CD14-positive monocyte (primary cell): Measurements from ENCODE around the gene ATXN1L. TPM values are rescaled to one million over a fixed set of nuclear protein-coding genes. Genes with fewer than 3 reads are reported as not detected.

Source experiments
- DNase-seq, 3 donors: peaks; one replicate each; pipeline ENCODE4 v3.0.0-alpha.2; 2011 to 2022
- H2AFZ ChIP-seq: 2 replicates; pipeline ENCODE4 v1.6.0; 2012; ENCODE audit warnings: mild to moderate bottlenecking, low read depth, low read length, inconsistent platforms; ENCODE audit not compliant: insufficient read depth, poor library complexity, severe bottlenecking
- H3K27ac ChIP-seq, 2 donors: 1 replicate in 1 of 2; 2 replicates in 1 of 2; pipeline ENCODE4 v1.5.1; 2012 to 2013; ENCODE audit warnings: low read length in 2 of 2, control low read depth in 1 of 2, inconsistent platforms in 1 of 2, low read depth in 1 of 2, mild to moderate bottlenecking in 1 of 2
- H3K27me3 ChIP-seq, 2 donors: one replicate each; pipeline versions ENCODE4 v1.6.0 to v1.6.1; 2011 to 2013; ENCODE audit warnings: low read length in 2 of 2; ENCODE audit not compliant: control insufficient read depth in 2 of 2, insufficient read depth in 2 of 2
- H3K36me3 ChIP-seq, 2 donors: replicated peaks in 1 of 2; 1 replicate in 1 of 2; 2 replicates in 1 of 2; pipeline versions ENCODE4 v1.5.1 to v1.6.1; 2012 to 2013; ENCODE audit warnings: low read length in 2 of 2, control low read depth in 1 of 2, inconsistent platforms in 1 of 2, mild to moderate bottlenecking in 1 of 2; ENCODE audit not compliant: insufficient read depth in 2 of 2, control insufficient read depth in 1 of 2
- H3K4me1 ChIP-seq, 2 donors: 1 replicate in 1 of 2; 2 replicates in 1 of 2; pipeline versions ENCODE4 v1.5.1 to v1.6.1; 2012 to 2013; ENCODE audit warnings: low read length in 2 of 2, control low read depth in 1 of 2, inconsistent platforms in 1 of 2, mild to moderate bottlenecking in 1 of 2, moderate library complexity in 1 of 2; ENCODE audit not compliant: insufficient read depth in 2 of 2, control insufficient read depth in 1 of 2
- H3K4me2 ChIP-seq: replicated peaks from 2 replicates; pipeline ENCODE3; 2012; ENCODE audit warnings: low read length, moderate library complexity, mild to moderate bottlenecking; ENCODE audit not compliant: poor library complexity, severe bottlenecking; ENCODE audit errors: extremely low read depth
- H3K4me3 ChIP-seq, 3 experiments: fragments of 200-600 bp in 1 of 3; sonication (generic) in 1 of 3; replicated peaks in 1 of 3; 1 replicate in 2 of 3; 2 replicates in 1 of 3; pipeline ENCODE4 v1.5.1; 2011 to 2013; ENCODE audit warnings: low read length in 3 of 3, mild to moderate bottlenecking in 3 of 3, control low read depth in 2 of 3, low read depth in 2 of 3, inconsistent platforms in 1 of 3, moderate library complexity in 1 of 3
- H3K79me2 ChIP-seq: 2 replicates; pipeline ENCODE4 v1.6.0; 2012; ENCODE audit warnings: mild to moderate bottlenecking, control low read depth, inconsistent platforms, low read length, moderate library complexity; ENCODE audit not compliant: insufficient read depth
- H3K9ac ChIP-seq: 2 replicates; pipeline ENCODE4 v1.6.0; 2017; ENCODE audit warnings: low read length, mild to moderate bottlenecking; ENCODE audit not compliant: insufficient read depth, poor library complexity, severe bottlenecking
- H3K9me3 ChIP-seq, 2 donors: replicated peaks in 1 of 2; 1 replicate in 1 of 2; 2 replicates in 1 of 2; pipeline versions ENCODE4 v1.5.1 to v1.6.1; 2012 to 2013; ENCODE audit warnings: low read length in 2 of 2, control low read depth in 1 of 2; ENCODE audit not compliant: control insufficient read depth in 1 of 2, insufficient read depth in 1 of 2
- H4K20me1 ChIP-seq: 2 replicates; pipeline ENCODE4 v1.6.0; 2012; ENCODE audit warnings: mild to moderate bottlenecking, low read length, control low read depth, moderate library complexity; ENCODE audit not compliant: insufficient read depth
- H3K27ac Mint-ChIP-seq, 7 donors: one replicate each; pipeline ENCODE4 v1.8.0; 2020; ENCODE audit warnings: mild to moderate bottlenecking in 7 of 7, mixed read lengths in 7 of 7, moderate library complexity in 6 of 7, inconsistent platforms in 2 of 7
- H3K27me3 Mint-ChIP-seq, 3 donors: one replicate each; pipeline ENCODE4 v1.8.0; 2021 to 2022; ENCODE audit warnings: low read depth in 3 of 3, mild to moderate bottlenecking in 3 of 3, mixed read lengths in 3 of 3, moderate library complexity in 3 of 3, inconsistent platforms in 1 of 3
- H3K36me3 Mint-ChIP-seq, 2 donors: one replicate each; pipeline ENCODE4 v1.8.0; 2020; ENCODE audit warnings: mixed read lengths in 2 of 2, inconsistent platforms in 1 of 2, mild to moderate bottlenecking in 1 of 2
- H3K4me1 Mint-ChIP-seq: one replicate; pipeline ENCODE4 v1.8.0; 2020; ENCODE audit warnings: mild to moderate bottlenecking, mixed read lengths
- H3K4me3 Mint-ChIP-seq, 2 donors: one replicate each; pipeline ENCODE4 v1.8.0; 2020; ENCODE audit warnings: mild to moderate bottlenecking in 2 of 2, mixed read lengths in 2 of 2, moderate library complexity in 1 of 2
- H3K9me3 Mint-ChIP-seq, 7 donors: one replicate each; pipeline ENCODE4 v1.8.0; 2020 to 2022; ENCODE audit warnings: mixed read lengths in 7 of 7, mild to moderate bottlenecking in 6 of 7, moderate library complexity in 6 of 7, inconsistent platforms in 2 of 7
- CTCF ChIP-seq: fragments of 200-600 bp; IDR thresholded peaks from one replicate; pipeline ENCODE4 v1.8.0; 2022; ENCODE audit warnings: antibody characterized with exemption, mild to moderate bottlenecking
- WGBS: methylation state at CpG from one replicate; pipeline ENCODE4 v1.1.5; 2013; ENCODE audit warnings: missing lambda C conversion rate; ENCODE audit not compliant: insufficient coverage; 5-methylcytosine and 5-hydroxymethylcytosine counted together
- intact Hi-C, 2 donors: fragments of 100-400 bp; cut with micrococcal nuclease; formaldehyde crosslinking; loops; one replicate each; pipeline versions ENCODE4 v1.15.0 to v1.15.1; 2023
- polyA plus RNA-seq, 3 donors: library from polyadenylated mRNA; depleted of rRNA in 1 of 3; unstranded in 2 of 3; stranded (reverse) in 1 of 3; fragments of 300-500 nt in 2 of 3; fragments of >200 nt in 1 of 3; fragmentation: Illumina TruSeq in 2 of 3; gene quantifications; 1 replicate in 2 of 3; 2 replicates in 1 of 3; pipeline ENCODE4 v1.2.3, GENCODE V29; 2012 to 2021

The ATXN1L gene
- polyA plus RNA-seq, 3 donors, result 6.7 to 27.9 (median 10.0) TPM

- intact Hi-C loops, result no loop called here
- Histone ChIP-seq H3K4me2 (no peak overlapping the region), H3K27me3 (no peaks in the 10 kb centered on the region), H3K9me3 (no peaks in the 10 kb centered on the region), H3K36me3 (peaks cover 73 to 99% of the 10 kb centered on the region in 2 donors), H3K79me2 (peaks cover 32% of the 10 kb centered on the region), H4K20me1 (peaks cover 64% of the 10 kb centered on the region), H3K4me1 (peaks cover 0 to under 1% of the 10 kb centered on the region in 2 donors), H2AFZ (no peak overlapping the region), H3K27ac (no peak overlapping the region), H3K9ac (no peak overlapping the region), H3K4me3 (no peak overlapping the region)
- Mint-ChIP-seq H3K4me1 (peaks cover 10% of the 10 kb centered on the region), H3K9me3 (no peaks in the 10 kb centered on the region), H3K27ac (peak overlapping the region in 2 of 7 donors; percentile 39 to 50), H3K27me3 (no peaks in the 10 kb centered on the region), H3K4me3 (no peak overlapping the region), H3K36me3 (peaks cover 71 to 78% of the 10 kb centered on the region in 2 donors)
- no peak for DNase-seq
- TF ChIP-seq CTCF, result no peak
- no CpG with 5 or more reads among the region's 4 CpGs for WGBS
These were observed 6.8 kb downstream of the ATXN1L start for GRCh38 chr16:71852561-71852960.

GRCh38 chr16:71853413-71853812, 7.6 kb downstream of the ATXN1L start:
- Histone ChIP-seq H3K79me2 (peaks cover 24% of the 10 kb centered on the region), H2AFZ (no peak overlapping the region), H3K4me3 (no peak overlapping the region), H3K4me1 (no peaks in the 10 kb centered on the region), H3K27ac (no peak overlapping the region), H4K20me1 (peaks cover 65% of the 10 kb centered on the region), H3K4me2 (no peak overlapping the region), H3K9me3 (no peaks in the 10 kb centered on the region), H3K27me3 (no peaks in the 10 kb centered on the region), H3K36me3 (peaks cover 68 to 99% of the 10 kb centered on the region in 2 donors), H3K9ac (no peak overlapping the region)
- H3K4me3 Mint-ChIP-seq, result no peak overlapping the region
- peak overlapping the region in 1 of 7 donors; percentile 80 for H3K27ac Mint-ChIP-seq
- TF ChIP-seq CTCF, result no peak
- DNase-seq, result no peak
- H3K4me1 Mint-ChIP-seq, result peaks cover 9% of the 10 kb centered on the region
- 100% methylated on average over 1 of the region's 4 CpGs for WGBS
- H3K27me3 Mint-ChIP-seq, result no peaks in the 10 kb centered on the region
- peaks cover 63 to 78% of the 10 kb centered on the region in 2 donors for H3K36me3 Mint-ChIP-seq
- H3K9me3 Mint-ChIP-seq, result no peaks in the 10 kb centered on the region
- intact Hi-C loops, result no loop called here
